IMR-90 (cell line): ENCODE data around the gene MYO1F. TPM values are rescaled to one million over a fixed set of nuclear protein-coding genes. Genes with fewer than 3 reads are reported as not detected.
"Not testable (repeated sequence)": the region's sequence is repeated elsewhere in the genome, so short reads cannot be mapped to it uniquely, and the experiment has no call there.

Source experiments
- ATAC-seq: fragments of 200-7000 bp; cut with Tn5 transposase; 2 replicates; pipeline ENCODE4 v1.9.1; 2020; ENCODE audit warnings: low read depth, mild to moderate bottlenecking, moderate library complexity
- BruUV-seq: library from RNA; stranded (reverse); fragments of 400-500 nt; replicated peaks from 2 replicates; lab custom pipeline; 2021; lab: Mats Ljungman, UMichigan
- CTCF ChIA-PET: fragments of 300-600 bp; formaldehyde crosslinking; extraction: SDS; loops from one replicate; lab custom pipeline; 2021; ENCODE audit warnings: antibody characterized with exemption; lab: Yijun Ruan, JAX
- POLR2A ChIA-PET: fragments of 300-600 bp; sonication (Branson Sonifier 250); formaldehyde crosslinking; loops from one replicate; lab custom pipeline; 2022; ENCODE audit warnings: antibody characterized with exemption; ENCODE audit not compliant: unreplicated experiment; lab: Charles Lee
- DNase-seq: peaks from one replicate; pipeline ENCODE4 v3.0.0; 2013
- H2AFZ ChIP-seq: replicated peaks from 2 replicates; pipeline ENCODE3; 2013; ENCODE audit warnings: low read length, mild to moderate bottlenecking; ENCODE audit not compliant: poor library complexity
- H2AK5ac ChIP-seq: 2 replicates; pipeline ENCODE4 v1.6.1; 2013; ENCODE audit warnings: low read depth, low read length, inconsistent platforms
- H2AK9ac ChIP-seq: replicated peaks from 2 replicates; pipeline ENCODE3; 2013; ENCODE audit warnings: mild to moderate bottlenecking, low read depth, low read length, moderate library complexity; ENCODE audit not compliant: poor library complexity
- H2BK120ac ChIP-seq: 2 replicates; pipeline ENCODE4 v1.6.1; 2013; ENCODE audit warnings: low read depth, low read length, inconsistent platforms
- H2BK15ac ChIP-seq: 3 replicates; pipeline ENCODE4 v1.6.1; 2013; ENCODE audit warnings: low read depth, low read length, inconsistent platforms
- H2BK20ac ChIP-seq: 2 replicates; pipeline ENCODE4 v1.6.1; 2013; ENCODE audit warnings: low read depth, mild to moderate bottlenecking, inconsistent platforms, low read length, moderate library complexity
- H2BK5ac ChIP-seq: 2 replicates; pipeline ENCODE4 v1.6.1; 2013; ENCODE audit warnings: mild to moderate bottlenecking, low read depth, low read length, inconsistent platforms; ENCODE audit not compliant: poor library complexity, severe bottlenecking
- H3K14ac ChIP-seq: replicated peaks from 2 replicates; pipeline ENCODE4 v1.6.1; 2013; ENCODE audit warnings: low read depth, low read length, inconsistent platforms
- H3K18ac ChIP-seq: 2 replicates; pipeline ENCODE4 v1.6.1; 2013; ENCODE audit warnings: low read depth, low read length, control low read depth
- H3K23ac ChIP-seq: 2 replicates; pipeline ENCODE4 v1.6.1; 2013; ENCODE audit warnings: low read depth, low read length, inconsistent platforms
- H3K27ac ChIP-seq: 2 replicates; pipeline ENCODE4 v1.5.1; 2013; ENCODE audit warnings: mild to moderate bottlenecking, control low read depth, low read length; ENCODE audit not compliant: insufficient read depth
- H3K27me3 ChIP-seq: 2 replicates; pipeline ENCODE4 v1.6.1; 2013; ENCODE audit warnings: low read length; ENCODE audit not compliant: control insufficient read depth, insufficient read depth
- H3K36me3 ChIP-seq: 2 replicates; pipeline ENCODE4 v1.6.1; 2013; ENCODE audit warnings: low read length, mixed read lengths; ENCODE audit not compliant: control insufficient read depth, insufficient read depth
- H3K4ac ChIP-seq: 2 replicates; pipeline ENCODE4 v1.6.1; 2013; ENCODE audit warnings: low read depth, low read length, inconsistent platforms
- H3K4me1 ChIP-seq: 2 replicates; pipeline ENCODE4 v1.6.1; 2013; ENCODE audit warnings: low read length, mixed read lengths; ENCODE audit not compliant: control insufficient read depth, insufficient read depth
- H3K4me2 ChIP-seq: 2 replicates; pipeline ENCODE4 v1.6.1; 2013; ENCODE audit warnings: low read depth, mild to moderate bottlenecking, control low read depth, low read length, moderate library complexity
- H3K4me3 ChIP-seq: 2 replicates; pipeline ENCODE4 v1.5.1; 2013; ENCODE audit warnings: low read depth, mild to moderate bottlenecking, control low read depth, low read length, moderate library complexity; ENCODE audit not compliant: insufficient read depth
- H3K56ac ChIP-seq: 2 replicates; pipeline ENCODE4 v1.6.1; 2013; ENCODE audit warnings: low read length, inconsistent platforms; ENCODE audit not compliant: insufficient read depth; ENCODE audit errors: extremely low read depth
- H3K79me1 ChIP-seq, 2 experiments: 2 replicates each; pipeline ENCODE4 v1.6.1; 2013; ENCODE audit warnings: low read length in 2 of 2, inconsistent platforms in 1 of 2, low read depth in 1 of 2
- H3K9ac ChIP-seq: 2 replicates; pipeline ENCODE4 v1.6.1; 2013; ENCODE audit warnings: low read depth, low read length, control low read depth
- H3K9me1 ChIP-seq: 2 replicates; pipeline ENCODE4 v1.6.1; 2013; ENCODE audit warnings: low read length, inconsistent platforms; ENCODE audit not compliant: insufficient read depth
- H3K9me3 ChIP-seq: 2 replicates; pipeline ENCODE4 v1.6.1; 2013; ENCODE audit warnings: low read length; ENCODE audit not compliant: control insufficient read depth, insufficient read depth
- H4K20me1 ChIP-seq: 2 replicates; pipeline ENCODE4 v1.6.1; 2013; ENCODE audit warnings: low read length, inconsistent platforms; ENCODE audit not compliant: insufficient read depth
- H4K5ac ChIP-seq: 2 replicates; pipeline ENCODE4 v1.6.1; 2013; ENCODE audit warnings: mild to moderate bottlenecking, low read depth, low read length, control low read depth
- H4K8ac ChIP-seq, 2 experiments: 2 replicates each; pipeline ENCODE4 v1.6.1; 2013; ENCODE audit warnings: low read depth in 2 of 2, low read length in 2 of 2, control low read depth in 1 of 2, inconsistent platforms in 1 of 2
- H4K91ac ChIP-seq: 2 replicates; pipeline ENCODE4 v1.6.1; 2013; ENCODE audit warnings: low read depth, low read length, inconsistent platforms; ENCODE audit not compliant: insufficient read depth
- WGBS, 2 experiments: methylation state at CpG; one replicate each; pipeline versions ENCODE4 v1.1.5 to v1.1.7; 2013; ENCODE audit warnings: missing lambda C conversion rate in 2 of 2; ENCODE audit not compliant: insufficient read length in 1 of 2; ENCODE audit errors: extremely low coverage in 2 of 2; 5-methylcytosine and 5-hydroxymethylcytosine counted together
- dilution Hi-C: fragments of 300-500 bp; cut with HindIII; formaldehyde crosslinking; loops from one replicate; pipeline ENCODE4 v1.14.3; 2018; ENCODE audit warnings: low sequenced_read_pairs; ENCODE audit not compliant: unreplicated experiment
- in situ Hi-C: fragments of 300-500 bp; cut with MboI; formaldehyde crosslinking; loops from 3 replicates; pipeline ENCODE4 v1.14.3; 2019; ENCODE audit warnings: low sequenced_read_pairs, inconsistent platforms, mixed read lengths
- intact Hi-C: fragments of 100-400 bp; cut with micrococcal nuclease; formaldehyde crosslinking; loops from 2 replicates; pipeline ENCODE4 v1.10.0; 2022
- polyA plus RNA-seq, 3 experiments: library from polyadenylated mRNA; depleted of rRNA; stranded (reverse); fragments of >200 nt; gene quantifications; 2 replicates each; pipeline ENCODE4 v1.2.3, GENCODE V29; 2012; ENCODE audit warnings: low replicate concordance in 1 of 3
- total RNA-seq: library from RNA; depleted of rRNA; stranded (reverse); fragments of >200 nt; gene quantifications from 2 replicates; pipeline ENCODE4 v1.2.3, GENCODE V29; 2012

The MYO1F gene
- total and polyA plus RNA-seq, 2 of the 4 experiments (the other 2 are of a cell fraction) = 0.14 to 0.18 TPM

DNA sequence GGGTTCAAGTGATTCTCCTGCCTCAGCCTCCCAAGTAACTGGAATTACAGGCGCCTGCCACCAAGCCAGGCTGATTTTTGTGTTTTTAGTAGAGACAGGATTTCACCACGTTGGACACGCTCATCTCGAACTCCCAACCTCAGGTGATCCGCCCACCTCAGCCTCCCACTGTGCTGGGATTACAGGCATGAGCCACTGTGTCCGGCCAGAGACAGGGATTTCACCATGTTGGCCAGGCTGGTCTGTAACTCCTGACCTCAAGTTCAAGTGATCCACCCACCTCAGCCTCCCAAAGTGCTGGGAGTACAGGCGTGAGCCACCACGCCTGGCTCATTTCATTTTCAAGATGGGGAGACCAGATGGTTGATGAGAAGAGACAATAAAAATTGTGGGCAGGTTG lies 12.4 kb downstream of the MYO1F start:
- CTCF ChIA-PET, BruUV-seq: not testable (repeated sequence)
- intact Hi-C loops = loop anchor here (5.0 kb wide), 1 partner anchor 93 kb away; no protein-coding TSS in a partner anchor

More for the DNA sequence above, 12.4 kb downstream of the MYO1F start:
- H3K4me2 ChIP-seq, in situ Hi-C loops, H3K36me3 ChIP-seq, dilution Hi-C loops, H4K8ac ChIP-seq, H3K9me3 ChIP-seq, H3K4me1 ChIP-seq, DNase-seq, H2BK15ac ChIP-seq, H3K23ac ChIP-seq, H2AK9ac ChIP-seq, H4K5ac ChIP-seq, H3K14ac ChIP-seq, H4K20me1 ChIP-seq, H3K56ac ChIP-seq, H3K4ac ChIP-seq, H4K91ac ChIP-seq, H2BK20ac ChIP-seq, H2AFZ ChIP-seq, H2BK120ac ChIP-seq, H3K27me3 ChIP-seq, H3K27ac ChIP-seq, H2BK5ac ChIP-seq, ATAC-seq, H2AK5ac ChIP-seq, H3K9ac ChIP-seq, POLR2A ChIA-PET, H3K4me3 ChIP-seq, H3K18ac ChIP-seq: not testable (repeated sequence)
- Histone ChIP-seq H3K9me1 (peaks cover 14% of the 10 kb centered on the region), H3K79me1 (peaks cover 0 to 15% of the 10 kb centered on the region in 2 experiments; a peak in 2 of 4 replicates)
- WGBS, 2 experiments = 100% methylated on average over 4 of the region's 8 CpGs; no CpG with 5 or more reads in 1 of the 2 experiments
